ENCODE results near the gene SPEG. TPM values are rescaled to one million over a fixed set of nuclear protein-coding genes. Genes with fewer than 3 reads are reported as not detected.

Gene SPEG
- total RNA-seq, 2 experiments from 2014 or later: 15.3 to 17.7 TPM

- no peaks in the 10 kb centered on the region for H3K9me3 ChIP-seq (ENCODE audit: control insufficient read depth in 1 of 2, insufficient read depth in 1 of 2, low read length in 2 of 2)
- H3K27ac Mint-ChIP-seq: no peak overlapping the region
- no peak for TF ChIP-seq CTCF (IDR thresholded peaks at IDR 0.05)
- no peak overlapping the region for H3K4me3 ChIP-seq (ENCODE audit: low read length)
- H3K27me3 ChIP-seq (ENCODE audit: control insufficient read depth in 1 of 2, insufficient read depth in 2 of 2, low read length in 2 of 2): no peaks in the 10 kb centered on the region
- no peaks in the 10 kb centered on the region for H3K27me3 Mint-ChIP-seq
- no peak for ATAC-seq (ENCODE audit: poor library complexity)
- H3K4me1 ChIP-seq (ENCODE audit: insufficient read depth, low read length): peaks cover 8% of the 10 kb centered on the region
- peaks cover 6% of the 10 kb centered on the region for H3K4me1 Mint-ChIP-seq (ENCODE audit: low read depth)
- no peak for DNase-seq
- ChIA-PET CTCF (interaction anchor here (1.5 kb wide), 1 partner anchor 69 kb away, joined by 5 read pairs; no protein-coding TSS in a partner anchor), POLR2A (no interaction called here)
- H3K27ac ChIP-seq (ENCODE audit: low read depth in 1 of 2, low read length in 2 of 2): no peak overlapping the region
- no peaks in the 10 kb centered on the region for H3K9me3 Mint-ChIP-seq
- intact Hi-C loops (cut with DNase I, micrococcal nuclease): no loop called here
- H3K4me3 Mint-ChIP-seq: no peak overlapping the region
- H3K36me3 Mint-ChIP-seq (ENCODE audit: low read depth): no peaks in the 10 kb centered on the region
- H3K36me3 ChIP-seq (ENCODE audit: insufficient read depth, low read length): no peaks in the 10 kb centered on the region
Measured at GRCh38 chr2:219460424-219460926, 25.8 kb downstream of the SPEG start.

GRCh38 chr2:219461047-219461514, 26.4 kb downstream of the SPEG start:
- H3K4me1 ChIP-seq (ENCODE audit: insufficient read depth, low read length): peaks cover 8% of the 10 kb centered on the region
- no peaks in the 10 kb centered on the region for H3K36me3 Mint-ChIP-seq (ENCODE audit: low read depth)
- H3K27ac Mint-ChIP-seq: no peak overlapping the region
- no peaks in the 10 kb centered on the region for H3K9me3 ChIP-seq (ENCODE audit: control insufficient read depth in 1 of 2, insufficient read depth in 1 of 2, low read length in 2 of 2)
- no peaks in the 10 kb centered on the region for H3K27me3 Mint-ChIP-seq
- H3K4me3 ChIP-seq (ENCODE audit: low read length): no peak overlapping the region
- no peak for TF ChIP-seq CTCF (IDR thresholded peaks at IDR 0.05)
- no peak overlapping the region for H3K27ac ChIP-seq (ENCODE audit: low read depth in 1 of 2, low read length in 2 of 2)
- intact Hi-C loops (cut with DNase I, micrococcal nuclease): no loop called here
- H3K27me3 ChIP-seq (ENCODE audit: control insufficient read depth in 1 of 2, insufficient read depth in 2 of 2, low read length in 2 of 2): no peaks in the 10 kb centered on the region
- CTCF ChIA-PET: interaction anchor here (1.5 kb wide), 1 partner anchor 69 kb away, joined by 5 read pairs; no protein-coding TSS in a partner anchor
- no peak overlapping the region for H3K4me3 Mint-ChIP-seq
- no peak for DNase-seq
- H3K9me3 Mint-ChIP-seq: no peaks in the 10 kb centered on the region
- H3K36me3 ChIP-seq (ENCODE audit: insufficient read depth, low read length): no peaks in the 10 kb centered on the region
- ATAC-seq (ENCODE audit: poor library complexity): no peak
- POLR2A ChIA-PET: no interaction called here
- H3K4me1 Mint-ChIP-seq (ENCODE audit: low read depth): peaks cover 6% of the 10 kb centered on the region

GRCh38 chr2:219461669-219462068, 27.0 kb downstream of the SPEG start:
- intact Hi-C loops (cut with DNase I, micrococcal nuclease): no loop called here
- peaks cover 6% of the 10 kb centered on the region for H3K4me1 Mint-ChIP-seq (ENCODE audit: low read depth)
- H3K36me3 Mint-ChIP-seq (ENCODE audit: low read depth): no peaks in the 10 kb centered on the region
- H3K4me1 ChIP-seq (ENCODE audit: insufficient read depth, low read length): peaks cover 8% of the 10 kb centered on the region
- no peaks in the 10 kb centered on the region for H3K27me3 Mint-ChIP-seq
- H3K9me3 ChIP-seq (ENCODE audit: control insufficient read depth in 1 of 2, insufficient read depth in 1 of 2, low read length in 2 of 2): no peaks in the 10 kb centered on the region
- TF ChIP-seq CTCF (IDR thresholded peaks at IDR 0.05): no peak
- no peak overlapping the region for H3K27ac Mint-ChIP-seq
- ATAC-seq (ENCODE audit: poor library complexity): no peak
- no peak overlapping the region for H3K27ac ChIP-seq (ENCODE audit: low read depth in 1 of 2, low read length in 2 of 2)
- H3K4me3 ChIP-seq (ENCODE audit: low read length): no peak overlapping the region
- POLR2A ChIA-PET: no interaction called here
- H3K9me3 Mint-ChIP-seq: no peaks in the 10 kb centered on the region
- DNase-seq: no peak
- CTCF ChIA-PET: interaction anchor here (1.5 kb wide), 1 partner anchor 68 kb away, joined by 5 read pairs; no protein-coding TSS in a partner anchor
- H3K4me3 Mint-ChIP-seq: no peak overlapping the region
- H3K36me3 ChIP-seq (ENCODE audit: insufficient read depth, low read length): no peaks in the 10 kb centered on the region
- H3K27me3 ChIP-seq (ENCODE audit: control insufficient read depth in 1 of 2, insufficient read depth in 2 of 2, low read length in 2 of 2): no peaks in the 10 kb centered on the region
